Endometrial microvascular endothelial cells (primary cell): ENCODE data around the gene NIBAN1. TPM values are rescaled to one million over a fixed set of nuclear protein-coding genes. Genes with fewer than 3 reads are reported as not detected.

Experiments used
- in situ Hi-C: cut with HindIII; loops from 2 replicates; pipeline ENCODE4 v1.10.0; 2017; ENCODE audit warnings: low sequenced_read_pairs, low pct_unique_long_range_greater_than_20kb; ENCODE audit errors: inconsistent ontology term
- total RNA-seq: library from RNA; depleted of rRNA; stranded (reverse); fragments of >200 nt; gene quantifications from one replicate; pipeline ENCODE4 v1.2.3, GENCODE V29; 2015; ENCODE audit errors: inconsistent ontology term

The NIBAN1 gene
- total RNA-seq, 1 donor from 2014 or later, result 21.0 TPM

DNA sequence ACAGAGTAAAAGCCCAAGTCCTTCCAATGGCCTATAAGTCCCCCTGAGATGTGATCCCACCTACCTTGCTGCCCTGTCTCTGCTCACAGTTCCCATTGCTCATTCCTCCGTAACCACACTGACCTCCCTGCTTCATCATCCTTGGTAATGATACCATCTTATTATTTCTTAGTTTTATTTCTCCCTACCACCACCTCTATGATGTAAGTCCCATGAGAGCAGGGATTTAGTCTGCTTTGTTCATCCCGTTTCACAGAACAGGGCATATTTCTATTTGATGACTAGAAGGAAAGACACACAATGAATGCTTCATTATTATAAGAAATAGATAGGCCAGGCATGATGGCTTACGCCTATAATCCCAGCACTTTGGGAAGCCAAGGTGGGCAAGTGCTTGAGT, 22.5 kb downstream of the NIBAN1 start:
- in situ Hi-C loops, result no loop called here

DNA sequence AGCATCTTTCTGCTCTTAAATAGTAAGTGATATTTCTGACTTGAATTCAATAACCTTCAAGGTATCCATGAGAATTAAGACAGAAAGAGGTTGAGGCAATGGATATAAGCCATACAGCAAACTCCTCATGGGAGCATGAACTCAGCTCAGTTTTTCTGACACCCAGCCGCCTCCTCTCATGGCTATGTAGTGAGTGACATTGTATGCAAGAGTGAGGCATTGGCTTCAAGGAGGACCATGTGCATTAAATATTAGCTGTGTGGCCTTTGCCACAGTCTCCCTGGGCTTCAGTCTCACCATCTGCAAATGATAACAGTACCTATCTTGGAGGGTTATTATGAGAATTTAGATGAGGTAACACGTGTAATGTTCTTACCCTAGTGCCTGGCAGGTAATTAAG, 23.4 kb downstream of the NIBAN1 start:
- in situ Hi-C loops, result no loop called here

DNA sequence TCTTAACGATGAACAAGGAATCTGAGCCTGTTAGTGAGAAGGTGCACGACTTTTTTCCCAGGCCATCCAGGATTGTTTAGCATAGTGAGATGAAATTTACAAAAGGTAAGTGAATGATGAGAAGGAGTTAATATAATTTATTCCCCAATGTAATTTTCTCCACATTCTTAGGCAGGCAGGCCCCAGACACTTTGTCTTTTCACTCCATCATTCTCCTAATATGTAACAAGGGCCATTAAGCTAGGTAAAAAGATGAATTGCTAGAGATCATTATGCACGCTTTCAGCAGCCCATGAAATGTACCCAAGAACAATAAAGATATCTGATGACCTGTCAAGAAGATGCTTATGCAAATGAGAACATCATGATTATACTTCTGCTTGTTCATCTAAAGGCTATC, 24.1 kb downstream of the NIBAN1 start:
- in situ Hi-C loops, result no loop called here

DNA sequence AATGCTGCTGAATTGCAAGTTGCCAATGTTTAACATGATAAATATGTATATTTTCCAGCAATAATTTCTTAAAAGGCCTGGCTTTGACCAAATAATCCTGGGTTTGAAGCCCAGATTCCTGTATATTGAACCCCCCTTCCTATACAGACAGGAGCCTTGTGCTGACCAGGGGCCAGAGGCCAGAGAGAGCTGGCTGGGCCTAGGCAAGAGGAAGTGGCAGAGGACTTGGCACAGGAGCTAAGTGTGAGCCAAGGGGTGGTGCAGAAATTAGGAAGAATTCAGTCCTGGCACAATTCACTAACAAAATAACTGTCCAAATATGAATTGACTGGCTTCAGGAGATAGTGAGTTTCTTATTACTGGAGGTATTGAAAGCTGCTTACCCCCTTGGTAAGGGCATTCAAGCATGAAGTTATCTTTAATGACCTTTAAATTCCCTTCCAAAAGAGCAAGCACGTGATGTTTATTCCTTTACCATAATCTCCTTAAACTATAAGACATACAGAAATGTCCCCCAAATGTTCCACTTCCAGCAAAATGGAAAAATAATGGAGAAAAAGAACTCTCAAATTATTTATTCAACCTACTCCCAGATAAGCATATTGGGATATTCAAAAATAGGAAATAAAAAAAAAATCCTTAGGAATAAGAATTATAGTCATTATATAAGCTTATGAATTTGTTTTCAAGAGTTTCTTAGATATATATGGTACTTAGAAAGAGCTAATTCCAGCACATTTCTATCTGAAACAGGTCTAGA, 26.6 kb downstream of the NIBAN1 start:
- in situ Hi-C loops, result no loop called here

DNA sequence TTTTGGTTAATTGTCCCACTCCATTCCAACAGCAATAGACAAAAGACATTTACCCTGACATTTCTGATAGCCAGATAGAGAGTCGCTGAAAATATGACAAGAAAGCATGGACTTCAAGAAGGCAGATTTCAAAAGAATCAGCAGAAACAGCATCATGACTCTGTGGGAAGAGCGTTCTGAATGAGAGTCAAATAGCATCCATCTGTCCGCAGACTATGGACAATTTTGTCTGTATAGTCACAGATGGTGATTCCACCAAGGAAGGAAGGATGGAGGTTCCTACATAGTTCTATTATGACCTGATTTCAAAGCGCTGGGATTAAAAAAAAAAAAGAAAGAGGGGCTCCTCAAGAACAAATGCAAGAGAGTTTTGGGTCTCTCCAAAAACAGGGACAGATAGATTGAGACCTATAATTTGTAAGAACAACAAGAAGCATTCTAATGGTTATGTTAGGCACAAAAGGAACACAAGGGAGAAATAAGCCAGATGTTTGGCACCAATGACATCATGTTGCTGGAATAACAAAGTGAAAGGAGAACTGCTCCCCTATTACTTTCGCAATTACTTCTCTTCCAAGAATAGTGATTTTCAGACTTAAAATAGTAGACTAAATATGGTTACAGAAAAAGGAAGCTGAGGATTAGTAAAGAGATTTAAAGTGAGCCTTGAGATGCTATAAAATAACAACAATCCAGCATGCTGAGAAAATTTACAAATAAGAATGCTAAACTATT, 28.5 kb downstream of the NIBAN1 start:
- in situ Hi-C loops, result no loop called here

DNA sequence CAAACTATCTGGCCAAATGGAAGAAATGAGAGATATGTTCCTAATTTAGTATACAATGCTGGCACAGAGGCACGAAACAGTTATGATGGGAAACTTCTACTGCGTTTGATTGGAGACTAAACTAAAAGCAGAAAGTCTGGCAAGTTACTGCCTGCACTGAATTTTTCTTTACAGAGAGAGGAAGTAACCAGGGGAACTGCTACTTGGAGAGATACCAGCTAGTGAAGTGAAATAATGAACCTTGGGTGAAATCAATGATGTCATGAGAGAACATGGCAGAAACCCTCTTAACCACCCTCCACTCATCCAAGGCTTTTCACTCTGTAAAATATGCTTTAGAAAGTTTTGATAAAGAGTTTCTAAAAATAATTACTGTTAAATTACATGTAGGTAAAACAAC, 29.3 kb downstream of the NIBAN1 start:
- in situ Hi-C loops, result no loop called here

DNA sequence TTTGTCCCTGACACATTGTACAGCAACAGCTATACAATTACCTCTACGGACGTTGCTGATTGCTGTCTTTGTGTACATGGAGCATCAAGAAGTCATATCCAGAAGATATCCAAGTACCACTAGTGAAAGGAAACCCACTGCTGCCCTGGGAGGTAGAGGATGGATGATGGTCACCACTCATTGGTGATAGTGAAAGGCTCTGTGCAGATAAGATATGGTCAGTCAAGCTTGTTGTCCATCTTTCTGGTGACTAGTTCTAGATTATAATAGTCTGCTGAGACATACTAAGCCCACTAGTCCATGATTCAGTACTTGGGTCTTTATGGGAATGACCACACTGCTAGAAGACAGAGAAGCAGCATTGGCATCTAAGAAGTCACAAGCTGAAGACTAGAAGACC, 30.3 kb downstream of the NIBAN1 start:
- in situ Hi-C loops, result no loop called here

DNA sequence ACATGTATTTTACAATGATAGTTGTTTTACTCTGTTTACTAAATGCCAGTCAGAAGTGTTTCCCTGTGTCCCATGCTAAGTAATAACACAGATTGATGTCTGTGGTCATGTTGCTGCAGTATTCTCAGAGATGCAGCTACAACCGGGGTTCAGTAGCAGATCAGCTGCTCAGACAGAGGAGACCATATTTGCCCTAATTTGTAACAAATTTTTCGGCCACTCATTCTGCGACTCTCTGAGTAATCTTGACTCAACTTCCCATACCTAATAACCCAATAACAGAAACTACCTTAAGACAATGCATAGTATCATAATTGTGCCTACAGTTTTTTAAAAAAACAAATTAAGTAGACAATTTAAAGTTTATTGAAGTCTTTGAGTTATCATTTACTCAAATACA, 32.6 kb downstream of the NIBAN1 start:
- in situ Hi-C loops, result no loop called here

DNA sequence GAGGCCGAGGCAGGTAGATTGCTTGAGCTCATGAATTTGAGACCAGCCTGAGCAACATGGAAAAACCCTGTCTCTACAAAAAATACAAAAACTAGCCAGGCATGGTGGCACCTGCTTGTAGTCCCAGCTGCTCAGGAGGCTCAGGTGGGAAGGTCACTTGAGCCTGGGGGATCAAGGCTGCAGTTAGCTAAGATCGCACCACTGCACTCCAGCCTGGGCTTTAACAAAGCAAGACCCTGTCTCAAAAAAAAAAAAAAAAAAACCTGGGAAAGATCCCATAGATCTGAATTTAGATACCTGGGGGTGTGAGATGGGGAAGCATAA, 32.9 kb downstream of the NIBAN1 start:
- in situ Hi-C loops, result no loop called here

DNA sequence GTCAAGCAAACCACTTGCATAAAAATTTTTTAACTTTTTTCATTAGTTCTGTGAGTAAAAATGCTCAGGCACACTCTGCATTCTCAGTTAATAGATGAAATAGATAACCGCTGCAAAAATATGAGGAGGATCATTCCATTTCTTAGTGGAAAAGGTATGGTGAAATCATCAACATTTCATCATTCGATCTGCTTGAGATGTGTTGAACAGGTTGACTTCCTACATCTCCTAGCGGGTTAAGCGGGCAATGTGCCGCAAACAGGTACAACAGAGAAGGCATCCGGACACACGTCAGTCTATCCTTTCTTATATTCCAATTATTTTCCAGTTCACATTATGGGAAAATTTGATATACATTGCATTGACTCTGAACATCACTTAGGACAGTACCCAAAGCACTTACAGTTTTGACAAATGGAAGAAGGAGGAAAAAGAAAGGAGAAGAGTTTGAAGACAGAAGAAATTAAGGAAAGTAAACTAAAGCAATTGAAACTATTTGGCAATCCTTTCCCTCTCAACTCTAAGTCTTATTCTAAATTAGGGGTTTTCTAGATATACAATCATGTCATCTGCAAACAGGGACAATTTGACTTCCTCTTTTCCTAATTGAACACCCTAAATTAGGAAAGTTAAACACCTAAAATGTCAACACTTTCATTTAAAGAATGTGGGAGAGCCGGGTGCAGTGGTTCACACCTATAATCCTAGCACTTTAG, 33.5 kb downstream of the NIBAN1 start:
- in situ Hi-C loops, result no loop called here

DNA sequence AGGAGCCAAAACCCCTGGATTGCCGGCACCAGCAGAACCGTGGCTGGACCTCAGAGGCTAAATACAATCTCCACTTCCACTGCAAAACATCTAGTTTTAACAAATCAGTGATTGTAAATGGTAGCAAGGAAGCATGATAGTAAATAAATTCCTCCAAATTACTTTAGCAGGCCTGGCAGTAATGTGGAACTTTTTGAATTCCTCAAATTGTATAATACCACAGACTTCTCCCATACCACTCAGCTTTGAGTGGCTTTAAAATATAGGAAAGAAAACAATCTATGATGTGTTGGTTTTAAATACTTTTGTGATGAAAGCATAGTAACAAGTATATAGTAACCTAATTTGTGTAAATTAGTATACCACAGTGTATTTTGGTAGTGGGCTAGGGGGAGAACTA, 34.1 kb downstream of the NIBAN1 start:
- in situ Hi-C loops, result no loop called here

DNA sequence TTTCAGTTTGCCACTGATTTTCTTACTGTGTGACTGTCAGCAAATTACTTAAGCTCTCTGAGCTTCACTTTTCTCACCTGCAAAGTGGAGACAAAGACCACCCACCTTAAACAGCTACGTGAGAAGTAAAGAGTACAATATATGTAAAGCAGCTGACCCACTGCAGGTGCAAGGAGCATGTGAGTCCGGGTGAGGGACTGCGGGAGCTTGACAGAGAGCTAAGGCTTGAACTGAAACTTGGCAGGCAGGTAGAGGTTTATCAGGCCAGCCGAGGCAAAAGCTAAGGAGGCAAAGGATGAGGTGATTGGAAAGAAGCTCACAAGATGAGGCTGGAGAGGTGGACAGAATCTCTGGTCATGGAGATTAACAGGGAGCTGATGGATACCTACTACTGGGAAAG, 36.6 kb downstream of the NIBAN1 start:
- in situ Hi-C loops, result no loop called here

DNA sequence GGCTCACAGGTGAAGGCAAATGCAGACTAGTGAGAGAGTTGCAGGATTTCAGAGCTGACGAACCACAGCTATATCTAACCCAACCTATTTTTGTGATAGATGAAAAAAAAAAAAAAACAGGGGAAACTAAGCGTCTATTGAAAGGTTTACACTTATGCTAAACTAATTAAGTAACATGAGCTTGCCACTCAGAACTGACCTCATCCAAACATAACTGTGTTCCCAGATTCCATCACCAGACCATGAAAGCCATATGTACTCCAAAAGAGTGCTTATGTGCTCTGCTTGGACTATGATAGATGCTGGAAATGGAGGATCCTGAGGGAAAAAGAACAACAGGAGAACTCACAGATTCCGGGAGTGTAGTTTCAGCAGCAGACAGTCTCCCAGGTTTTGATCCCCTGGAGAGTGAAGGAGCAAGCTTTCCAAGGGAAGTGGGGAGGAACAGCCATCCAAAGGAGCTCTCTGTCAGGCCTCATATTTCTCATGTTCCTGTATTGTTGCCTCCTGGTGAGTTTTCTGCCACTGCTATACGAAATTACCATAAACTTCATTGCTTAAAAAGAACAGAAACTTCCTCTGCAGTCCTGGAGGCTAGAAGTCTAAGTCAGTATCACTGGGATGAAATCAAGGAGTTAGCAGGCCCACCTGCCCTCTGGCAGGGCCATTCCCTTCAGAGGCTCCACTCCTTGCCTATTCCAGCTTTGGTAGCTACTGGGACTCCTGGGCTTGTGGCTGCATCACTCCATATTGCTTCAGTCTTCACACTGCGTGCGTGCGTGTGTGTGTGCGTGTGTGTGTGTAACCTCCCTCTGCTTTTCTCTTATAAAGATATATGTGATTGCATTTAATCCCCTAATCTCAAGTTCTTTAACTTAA, 38.1 kb downstream of the NIBAN1 start:
- in situ Hi-C loops, result no loop called here

DNA sequence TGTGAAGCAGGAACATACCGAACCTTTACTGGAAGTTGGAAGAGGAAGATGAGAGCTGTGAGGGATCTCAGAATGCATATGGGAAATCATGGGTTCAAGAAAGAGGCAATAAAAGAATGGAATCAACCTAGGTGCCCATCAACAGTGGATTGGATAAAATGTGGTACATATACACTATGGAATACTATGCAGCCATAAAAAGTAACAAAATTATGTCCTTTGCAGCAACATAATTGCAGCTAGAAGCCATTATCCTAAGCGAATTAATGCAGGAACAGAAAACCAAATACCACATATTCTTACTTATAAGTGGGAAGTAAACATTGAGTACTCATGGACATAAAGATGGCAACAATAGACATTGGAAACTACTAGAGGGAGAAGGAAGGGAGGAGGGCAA, 40.4 kb downstream of the NIBAN1 start:
- in situ Hi-C loops, result no loop called here

DNA sequence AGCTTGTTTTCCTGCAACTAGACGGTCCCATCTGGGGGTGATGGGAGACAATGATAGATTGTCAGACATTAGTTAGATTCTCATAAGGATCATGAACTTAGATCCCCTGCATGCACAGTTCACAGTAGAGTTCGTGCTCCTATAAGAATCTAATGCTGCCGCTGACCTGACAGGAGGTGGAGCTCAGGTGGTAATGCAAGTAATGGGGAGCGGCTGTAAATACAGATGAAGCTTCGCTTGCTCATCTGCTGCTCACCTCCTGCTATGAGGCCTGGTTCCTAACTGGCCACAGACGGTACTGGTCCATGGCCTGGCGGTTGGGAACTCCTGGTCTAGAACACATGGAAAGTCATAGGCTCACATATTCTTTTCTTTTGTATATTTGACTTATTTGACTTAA, 42.0 kb downstream of the NIBAN1 start:
- in situ Hi-C loops, result no loop called here

DNA sequence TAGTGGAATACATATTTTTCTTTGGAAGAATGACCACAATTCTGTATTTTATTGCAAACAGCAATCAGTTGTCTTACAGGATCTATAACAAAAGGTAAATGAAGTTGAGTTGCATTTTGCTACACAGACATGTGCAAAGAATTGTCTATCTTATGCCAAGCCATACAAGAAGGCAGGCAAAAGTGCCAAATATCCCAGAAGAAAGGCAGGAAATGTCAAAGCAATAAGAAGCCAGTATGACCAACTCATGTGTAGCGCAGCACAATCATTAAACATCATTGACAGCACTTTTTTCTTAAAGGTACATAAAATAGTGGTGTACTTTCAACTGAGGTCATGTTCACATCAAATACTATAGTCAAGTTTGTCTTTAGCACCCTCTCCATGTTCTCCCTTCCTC, 42.7 kb downstream of the NIBAN1 start:
- in situ Hi-C loops, result no loop called here

DNA sequence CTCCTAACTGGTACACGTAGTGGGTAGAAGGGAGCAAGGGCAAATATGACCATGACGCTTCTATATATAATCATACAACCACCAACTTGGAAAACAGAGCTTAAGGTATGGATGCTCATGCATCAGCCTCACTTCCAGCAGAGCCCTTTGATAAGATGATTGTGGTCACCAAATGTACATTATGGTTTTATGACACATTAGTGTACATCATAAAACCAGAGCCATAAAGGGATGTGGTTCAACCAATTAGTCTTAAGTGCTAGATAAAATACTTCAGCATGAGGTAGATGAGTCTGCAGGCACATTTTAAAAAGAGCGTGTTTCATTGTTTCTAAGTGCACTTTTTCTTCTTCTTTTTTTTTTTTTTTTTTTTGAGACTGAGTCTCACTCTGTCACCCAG, 43.7 kb downstream of the NIBAN1 start:
- in situ Hi-C loops, result no loop called here

DNA sequence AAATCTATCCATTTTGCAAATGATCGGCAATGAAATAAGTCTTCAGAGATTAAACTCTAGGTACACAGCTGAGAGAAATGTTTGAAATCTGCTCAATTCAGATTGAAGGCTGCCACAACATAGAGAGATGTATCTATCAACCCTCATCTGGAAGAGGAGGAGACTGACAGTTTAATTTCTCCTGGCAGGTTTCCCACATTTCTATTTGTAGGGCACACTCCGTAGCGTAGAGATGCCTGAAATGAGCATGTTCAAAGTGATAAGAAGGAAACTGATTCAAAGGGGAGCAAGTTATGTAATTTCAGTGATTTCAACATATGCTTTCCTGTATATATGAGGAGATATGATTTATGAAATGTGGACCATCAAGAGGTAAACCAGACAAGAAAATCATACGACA, 44.1 kb downstream of the NIBAN1 start:
- in situ Hi-C loops, result no loop called here

DNA sequence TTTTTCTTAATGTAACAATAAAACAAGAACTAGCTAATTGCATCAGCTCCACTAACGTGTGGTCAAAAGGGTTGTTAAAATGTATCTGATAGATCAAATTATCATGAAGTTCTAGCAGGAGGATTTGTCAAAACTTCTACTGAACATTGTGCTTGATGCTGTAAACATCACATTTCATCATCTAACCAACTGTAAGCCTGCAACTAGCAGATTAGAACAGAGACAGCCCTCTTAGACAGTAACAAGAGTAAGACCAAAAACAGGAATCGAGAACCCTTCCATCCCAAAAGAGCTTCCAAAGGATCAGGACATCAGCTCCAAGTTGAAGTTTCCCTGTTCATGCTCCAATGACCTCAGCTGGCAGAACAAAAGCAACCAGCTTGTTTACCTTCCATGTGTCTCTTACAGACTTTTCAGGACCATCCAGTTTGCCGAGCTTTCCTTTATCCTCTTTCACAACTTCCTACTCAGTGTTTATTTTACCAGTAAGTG, 44.6 kb downstream of the NIBAN1 start:
- in situ Hi-C loops, result no loop called here
